ENCODE data around the gene USP40. TPM values are rescaled to one million over a fixed set of nuclear protein-coding genes. Genes with fewer than 3 reads are reported as not detected.

USP40 gene
- total and polyA plus RNA-seq, 2 donors (not counting 1 experiment from before 2014, with no cell fraction given) = 19.8 to 37.0 TPM

GRCh38 chr2:233463586-233463985 lies 103.0 kb downstream of the USP40 start:
- Histone ChIP-seq H3K4me3 (ENCODE audit: control extremely low read depth in 1 of 5, extremely low read depth in 1 of 5, insufficient read depth in 1 of 5, low read depth in 2 of 5, low read length in 4 of 5) (no peak overlapping the region), H3K9me3 (ENCODE audit: control extremely low read depth in 1 of 3, control insufficient read depth in 2 of 3, insufficient read depth in 1 of 3, low read length in 2 of 3) (no peaks in the 10 kb centered on the region), H4K20me1 (ENCODE audit: control insufficient read depth, insufficient read depth, low read length, poor library complexity, severe bottlenecking) (peaks cover 25% of the 10 kb centered on the region), H3K79me2 (ENCODE audit: control insufficient read depth, insufficient read depth, low read length) (peaks cover 12% of the 10 kb centered on the region), H3K4me2 (replicated peaks; ENCODE audit: low read depth, low read length, poor library complexity, severe bottlenecking) (no peak overlapping the region), H3K36me3 (replicated peaks in 1 of 2; ENCODE audit: control extremely low read depth in 1 of 2, control insufficient read depth in 1 of 2, extremely low read depth in 1 of 2, insufficient read depth in 2 of 2, low read length in 1 of 2) (peaks cover 0 to 92% of the 10 kb centered on the region in 2 experiments), H3K9ac (ENCODE audit: low read length) (no peak overlapping the region), H3K27me3 (replicated peaks in 1 of 4; ENCODE audit: control extremely low read depth in 1 of 4, control insufficient read depth in 3 of 4, insufficient read depth in 4 of 4, low read length in 3 of 4) (no peaks in the 10 kb centered on the region), H3K27ac (ENCODE audit: low read length in 2 of 2) (no peak overlapping the region), H3K4me1 (ENCODE audit: control insufficient read depth in 2 of 2, insufficient read depth in 2 of 2, low read length in 2 of 2) (no peaks in the 10 kb centered on the region), H2AFZ (ENCODE audit: insufficient read depth, low read depth, low read length, poor library complexity, severe bottlenecking) (no peak overlapping the region)
- Mint-ChIP-seq H3K27ac (no peak overlapping the region), H3K4me3 (no peak overlapping the region), H3K27me3 (no peaks in the 10 kb centered on the region), H3K4me1 (no peaks in the 10 kb centered on the region), H3K9me3 (ENCODE audit: insufficient read depth) (no peaks in the 10 kb centered on the region)
- WGBS (ENCODE audit: insufficient coverage) = 98% methylated on average over 15 of the region's 16 CpGs
- ChIA-PET CTCF (no interaction called here), POLR2A (no interaction called here)
- no peak for DNase-seq
- intact Hi-C loops (cut with micrococcal nuclease) = no loop called here
- no peak for ATAC-seq (ENCODE audit: low read depth)
- no peak for TF ChIP-seq EZH2 (IDR thresholded peaks at IDR 0.05; ENCODE audit: borderline replicate concordance, insufficient read depth, low read depth, low read length, poor library complexity, severe bottlenecking)
- no peak for TF ChIP-seq CTCF (IDR thresholded peaks at IDR 0.05)

- Histone ChIP-seq H3K27ac (ENCODE audit: low read length in 2 of 2) (no peak overlapping the region), H3K36me3 (replicated peaks in 1 of 2; ENCODE audit: control extremely low read depth in 1 of 2, control insufficient read depth in 1 of 2, extremely low read depth in 1 of 2, insufficient read depth in 2 of 2, low read length in 1 of 2) (peaks cover under 1 to 92% of the 10 kb centered on the region in 2 experiments), H3K9ac (ENCODE audit: low read length) (no peak overlapping the region), H3K4me3 (ENCODE audit: control extremely low read depth in 1 of 5, extremely low read depth in 1 of 5, insufficient read depth in 1 of 5, low read depth in 2 of 5, low read length in 4 of 5) (no peak overlapping the region), H3K27me3 (replicated peaks in 1 of 4; ENCODE audit: control extremely low read depth in 1 of 4, control insufficient read depth in 3 of 4, insufficient read depth in 4 of 4, low read length in 3 of 4) (no peaks in the 10 kb centered on the region), H3K79me2 (ENCODE audit: control insufficient read depth, insufficient read depth, low read length) (peaks cover 12% of the 10 kb centered on the region), H3K4me1 (ENCODE audit: control insufficient read depth in 2 of 2, insufficient read depth in 2 of 2, low read length in 2 of 2) (no peaks in the 10 kb centered on the region), H3K9me3 (ENCODE audit: control extremely low read depth in 1 of 3, control insufficient read depth in 2 of 3, insufficient read depth in 1 of 3, low read length in 2 of 3) (no peaks in the 10 kb centered on the region), H3K4me2 (replicated peaks; ENCODE audit: low read depth, low read length, poor library complexity, severe bottlenecking) (no peak overlapping the region), H2AFZ (ENCODE audit: insufficient read depth, low read depth, low read length, poor library complexity, severe bottlenecking) (no peak overlapping the region), H4K20me1 (ENCODE audit: control insufficient read depth, insufficient read depth, low read length, poor library complexity, severe bottlenecking) (peaks cover 25% of the 10 kb centered on the region)
- Mint-ChIP-seq H3K27ac (peak overlapping the region; percentile 41), H3K4me1 (no peaks in the 10 kb centered on the region), H3K4me3 (no peak overlapping the region), H3K9me3 (ENCODE audit: insufficient read depth) (no peaks in the 10 kb centered on the region), H3K27me3 (no peaks in the 10 kb centered on the region)
- WGBS (ENCODE audit: insufficient coverage) = 95% methylated on average over 20 of the region's 21 CpGs
- no peak for ATAC-seq (ENCODE audit: low read depth)
- DNase-seq = no peak
- ChIA-PET CTCF (interaction anchor here (0.5 kb wide), 1 partner anchor 31 kb away, joined by 4 read pairs; no protein-coding TSS in a partner anchor), POLR2A (no interaction called here)
- intact Hi-C loops (cut with micrococcal nuclease) = no loop called here
- TF ChIP-seq CTCF (IDR thresholded peaks at IDR 0.05) (no peak), EZH2 (IDR thresholded peaks at IDR 0.05; ENCODE audit: borderline replicate concordance, insufficient read depth, low read depth, low read length, poor library complexity, severe bottlenecking) (no peak)
Measured at GRCh38 chr2:233462826-233463470, 103.6 kb downstream of the USP40 start.

Measured in B cell (primary cell).